Subcutaneous abdominal adipose tissue (tissue), 5 donors: ENCODE data around the gene SZRD1.

Source experiments
- H3K27ac ChIP-seq: one replicate; pipeline ENCODE4 v1.7.0; 2013; ENCODE audit warnings: low read depth, mild to moderate bottlenecking, inconsistent platforms, low read length, moderate library complexity
- H3K27me3 ChIP-seq, 5 donors: one replicate each; pipeline ENCODE4 v1.7.0; 2013; ENCODE audit warnings: low read length in 5 of 5, inconsistent platforms in 1 of 5; ENCODE audit not compliant: control insufficient read depth in 5 of 5, insufficient read depth in 4 of 5
- H3K36me3 ChIP-seq, 5 donors: one replicate each; pipeline ENCODE4 v1.7.0; 2013; ENCODE audit warnings: low read length in 5 of 5; ENCODE audit not compliant: control insufficient read depth in 5 of 5, insufficient read depth in 5 of 5
- H3K4me1 ChIP-seq, 5 donors: one replicate each; pipeline ENCODE4 v1.7.0; 2013; ENCODE audit warnings: low read length in 5 of 5, mild to moderate bottlenecking in 3 of 5, moderate library complexity in 1 of 5; ENCODE audit not compliant: control insufficient read depth in 5 of 5, insufficient read depth in 5 of 5
- H3K4me3 ChIP-seq, 5 donors: one replicate each; pipeline ENCODE4 v1.7.0; 2013; ENCODE audit warnings: low read length in 5 of 5, low read depth in 1 of 5
- H3K9ac ChIP-seq, 5 donors: one replicate each; pipeline ENCODE4 v1.7.0; 2013; ENCODE audit warnings: low read length in 5 of 5, mild to moderate bottlenecking in 4 of 5, moderate library complexity in 3 of 5
- H3K9me3 ChIP-seq, 5 donors: one replicate each; pipeline ENCODE4 v1.7.0; 2013; ENCODE audit warnings: low read length in 5 of 5; ENCODE audit not compliant: control insufficient read depth in 5 of 5
- donor health status: healthy.
- donor health status: healthy.
- donor health status: healthy.
- donor health status: healthy.
- donor health status: healthy.

Gene SZRD1

DNA sequence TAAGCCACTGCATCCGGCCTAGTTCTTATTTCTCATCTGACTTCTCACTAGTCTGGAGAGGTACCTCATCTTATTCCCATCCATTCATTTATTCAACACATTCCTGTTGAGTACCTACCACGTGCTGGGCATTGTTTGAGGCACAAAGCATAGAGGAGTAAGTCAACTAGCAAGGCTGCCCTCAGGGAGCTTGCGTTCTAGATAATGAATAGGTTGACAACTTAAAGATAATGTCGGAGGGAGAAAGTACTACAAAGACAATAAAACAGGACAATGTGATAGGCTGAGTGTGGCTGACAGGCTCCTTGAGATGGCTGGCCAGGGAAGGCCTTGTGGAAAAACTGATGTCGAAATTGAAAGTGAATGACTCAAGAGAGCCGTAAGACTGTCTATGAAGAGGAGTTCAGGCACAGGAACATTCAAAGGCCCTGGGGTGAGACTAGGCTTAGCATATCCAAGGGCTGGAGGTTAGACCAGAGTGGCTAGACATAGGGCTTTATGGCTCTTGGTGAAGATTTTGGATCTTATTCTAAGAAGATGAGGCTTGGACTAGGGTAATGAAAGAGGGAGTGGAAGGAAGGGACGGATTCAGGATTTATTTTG lies 51.9 kb downstream of the SZRD1 start:
- Histone ChIP-seq H3K4me3 (no peak overlapping the region), H3K9ac (no peak overlapping the region), H3K4me1 (peaks cover 0 to 4% (median 0%) of the 10 kb centered on the region in 5 donors), H3K36me3 (no peaks in the 10 kb centered on the region), H3K27me3 (peaks cover 4 to 9% (median 5%) of the 10 kb centered on the region in 5 donors), H3K9me3 (no peaks in the 10 kb centered on the region), H3K27ac (no peak overlapping the region)

DNA sequence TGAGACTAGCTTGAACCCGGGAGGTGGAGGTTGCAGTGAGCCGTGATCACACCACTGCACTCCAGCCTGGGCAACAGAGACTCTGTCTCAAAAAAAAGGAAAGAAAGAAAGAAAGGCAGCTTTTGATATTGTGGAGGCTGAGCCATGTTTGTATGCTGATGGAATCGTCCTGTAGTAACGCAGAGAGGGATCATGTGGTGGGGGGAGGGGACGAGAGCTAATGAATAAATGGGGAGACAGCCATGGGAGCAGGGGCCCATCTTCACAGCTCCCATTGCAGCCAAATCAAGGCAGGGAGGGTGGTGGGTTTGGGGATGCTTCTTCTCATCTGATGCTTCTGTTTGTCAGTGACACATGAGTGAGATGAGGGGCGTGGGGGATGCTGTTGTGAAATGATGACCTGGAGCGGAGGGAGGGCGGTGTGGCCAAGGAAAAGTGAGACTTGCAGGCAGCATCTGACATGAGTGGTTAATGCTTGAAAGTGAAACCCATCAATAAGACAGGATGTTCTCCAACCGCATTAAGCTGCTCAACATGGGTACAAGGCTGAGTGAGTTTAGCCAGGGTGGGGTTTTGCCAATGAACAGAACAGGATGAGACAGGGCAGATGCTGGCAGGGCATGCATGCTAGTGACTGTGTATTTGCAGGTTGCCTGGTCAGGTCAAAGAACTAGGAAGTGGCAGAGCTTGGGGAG lies 53.5 kb downstream of the SZRD1 start:
- Histone ChIP-seq H3K9ac (peak overlapping the region in 1 of 5 donors; percentile 28), H3K27me3 (peaks cover 4 to 9% (median 5%) of the 10 kb centered on the region in 5 donors), H3K36me3 (no peaks in the 10 kb centered on the region), H3K9me3 (no peaks in the 10 kb centered on the region), H3K4me3 (no peak overlapping the region), H3K4me1 (peaks cover 0 to 4% (median 0%) of the 10 kb centered on the region in 5 donors), H3K27ac (no peak overlapping the region)

DNA sequence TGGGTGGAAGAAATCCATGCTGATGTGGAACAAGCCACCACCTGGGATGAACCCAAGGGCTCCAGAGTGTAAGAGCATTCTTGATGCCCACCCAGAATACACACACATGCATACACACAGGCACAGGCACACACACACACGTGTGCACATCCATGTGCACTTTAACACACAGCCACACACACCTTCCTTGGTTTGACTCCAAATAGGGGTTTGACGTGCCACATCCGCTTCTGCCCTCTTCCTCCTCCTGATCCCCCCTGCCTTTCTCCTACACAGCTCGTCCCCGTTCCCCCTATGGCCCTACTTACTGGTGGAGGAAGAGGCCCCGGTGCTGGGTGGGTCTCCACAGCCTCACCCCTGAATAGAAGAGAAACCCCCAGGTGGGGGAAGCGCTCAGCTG lies 54.2 kb downstream of the SZRD1 start:
- no peaks in the 10 kb centered on the region for H3K9me3 ChIP-seq
- no peaks in the 10 kb centered on the region for H3K36me3 ChIP-seq
- no peak overlapping the region for H3K4me3 ChIP-seq
- no peak overlapping the region for H3K27ac ChIP-seq
- peaks cover 0 to 4% (median 0%) of the 10 kb centered on the region in 5 donors for H3K4me1 ChIP-seq
- H3K27me3 ChIP-seq, result peaks cover 4 to 9% (median 5%) of the 10 kb centered on the region in 5 donors
- no peak overlapping the region for H3K9ac ChIP-seq

DNA sequence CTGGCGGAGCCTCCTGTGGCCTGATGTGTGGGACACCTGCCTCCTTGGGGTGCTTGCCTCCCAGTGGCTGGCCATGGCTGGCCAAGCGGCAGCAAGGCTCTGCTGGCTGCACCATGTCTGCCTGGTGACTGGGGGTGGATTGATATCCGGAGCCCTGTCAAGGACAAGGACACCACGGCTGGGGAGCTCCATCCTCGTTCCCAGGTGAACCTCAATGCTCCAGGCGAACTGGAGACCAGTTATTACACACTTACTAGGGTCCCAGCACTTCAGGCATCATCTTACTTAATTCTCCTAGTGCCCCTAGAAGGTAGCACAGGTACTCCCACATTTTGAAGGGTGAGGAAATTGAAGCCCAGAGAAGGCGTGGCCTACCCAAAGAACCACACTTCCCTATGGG lies 55.0 kb downstream of the SZRD1 start:
- Histone ChIP-seq H3K27me3 (peaks cover 4 to 9% (median 5%) of the 10 kb centered on the region in 5 donors), H3K4me3 (no peak overlapping the region), H3K27ac (no peak overlapping the region), H3K9ac (no peak overlapping the region), H3K9me3 (no peaks in the 10 kb centered on the region), H3K36me3 (no peaks in the 10 kb centered on the region), H3K4me1 (peaks cover 0 to 4% (median 0%) of the 10 kb centered on the region in 5 donors)

DNA sequence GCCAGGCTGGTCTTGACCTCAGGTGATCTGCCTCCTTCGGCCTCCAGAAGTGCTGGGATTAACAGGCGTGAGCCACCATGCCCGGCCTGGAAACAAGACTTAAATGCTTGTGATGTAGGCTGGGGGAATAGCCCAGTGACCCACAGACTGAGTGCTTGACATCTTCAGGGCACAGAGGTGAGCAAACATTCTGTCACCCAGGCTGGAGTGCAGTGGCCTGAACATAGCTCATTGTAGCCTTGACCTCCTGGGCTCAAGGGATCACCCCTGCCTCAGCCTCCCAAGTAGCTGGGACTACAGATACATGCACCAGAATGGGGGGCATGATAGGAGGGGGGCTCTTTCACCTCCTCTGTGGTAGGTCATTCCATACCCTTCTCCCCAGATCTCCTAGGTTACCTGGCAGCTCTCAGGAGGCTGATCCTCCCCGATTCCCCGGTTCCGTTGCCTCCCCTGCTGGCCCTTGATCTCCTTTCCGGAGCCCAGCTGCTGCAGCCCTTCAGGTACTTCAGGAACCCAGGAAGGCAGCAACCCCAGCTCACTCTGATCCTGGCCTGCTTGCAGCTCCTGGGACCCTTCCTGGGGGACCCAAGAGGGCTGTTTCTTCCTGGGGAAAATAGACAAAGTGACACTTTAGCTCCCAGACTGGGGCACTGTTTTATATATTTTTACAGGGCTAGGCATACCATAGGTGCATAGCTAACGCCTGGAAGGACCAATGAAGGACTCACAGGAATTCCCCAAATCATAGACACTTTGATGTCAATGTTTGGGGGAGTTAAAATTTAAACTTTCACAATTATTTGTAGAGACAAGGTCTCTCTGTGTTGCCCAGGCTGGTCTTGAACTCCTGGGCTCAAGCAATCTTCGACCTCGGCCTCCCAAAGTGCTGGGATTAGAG lies 58.3 kb downstream of the SZRD1 start:
- Histone ChIP-seq H3K36me3 (no peaks in the 10 kb centered on the region), H3K9me3 (no peaks in the 10 kb centered on the region), H3K27ac (no peak overlapping the region), H3K4me3 (no peak overlapping the region), H3K27me3 (peaks cover 2 to 9% (median 5%) of the 10 kb centered on the region in 5 donors), H3K9ac (no peak overlapping the region), H3K4me1 (peaks cover 0 to 4% (median 0%) of the 10 kb centered on the region in 5 donors)

DNA sequence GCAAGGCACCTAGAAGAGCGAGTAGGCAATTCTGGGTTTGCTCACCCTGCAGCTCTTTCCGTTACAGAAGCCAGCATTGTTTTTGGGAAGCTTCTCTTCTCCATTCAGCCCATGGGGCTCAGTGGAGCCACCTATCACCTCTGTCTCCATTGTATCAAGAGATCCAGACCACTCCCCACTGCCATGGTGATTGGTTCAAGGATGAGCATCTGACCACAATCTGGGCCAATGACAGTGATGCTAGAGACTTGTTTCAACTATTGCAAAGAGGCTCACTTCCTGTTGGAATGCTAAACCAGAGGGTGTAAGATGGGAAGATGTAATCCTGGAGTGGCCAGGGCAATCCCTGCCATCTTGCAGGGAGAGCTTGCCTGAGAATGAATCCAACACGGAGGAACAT lies 63.6 kb downstream of the SZRD1 start:
- H3K27ac ChIP-seq, result no peak overlapping the region
- H3K9me3 ChIP-seq, result no peaks in the 10 kb centered on the region
- H3K4me1 ChIP-seq, result peaks cover 0 to 12% (median 6%) of the 10 kb centered on the region in 5 donors

DNA sequence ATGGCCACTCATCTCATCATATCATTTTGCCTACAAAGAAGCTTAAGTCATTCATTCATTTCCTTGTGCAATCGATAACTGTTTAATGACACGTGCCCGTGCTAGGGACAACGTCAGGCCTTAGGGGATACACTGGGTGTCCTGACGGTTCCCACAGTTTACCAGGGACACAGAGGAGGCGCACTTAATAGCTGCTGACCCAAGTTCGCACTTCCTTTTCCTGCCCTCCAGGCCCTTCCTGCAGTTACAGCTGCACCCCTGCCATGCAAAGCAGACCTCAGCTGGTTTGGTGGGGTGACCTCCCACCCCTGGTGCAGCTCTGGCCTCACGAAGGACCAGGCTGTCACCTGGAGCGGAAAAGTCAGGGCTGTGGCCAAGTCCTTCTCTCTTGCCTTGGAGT lies 66.0 kb downstream of the SZRD1 start:
- Histone ChIP-seq H3K9ac (no peak overlapping the region), H3K9me3 (no peaks in the 10 kb centered on the region), H3K4me1 (peaks cover 0 to 12% (median 6%) of the 10 kb centered on the region in 5 donors), H3K36me3 (no peaks in the 10 kb centered on the region), H3K27ac (no peak overlapping the region), H3K4me3 (no peak overlapping the region), H3K27me3 (peaks cover 0 to 2% (median 0%) of the 10 kb centered on the region in 5 donors)

More for the DNA sequence above, 63.6 kb downstream of the SZRD1 start:
- peaks cover 0 to 2% (median 0%) of the 10 kb centered on the region in 5 donors for H3K27me3 ChIP-seq
- no peak overlapping the region for H3K9ac ChIP-seq
- H3K36me3 ChIP-seq, result no peaks in the 10 kb centered on the region
- H3K4me3 ChIP-seq, result no peak overlapping the region

DNA sequence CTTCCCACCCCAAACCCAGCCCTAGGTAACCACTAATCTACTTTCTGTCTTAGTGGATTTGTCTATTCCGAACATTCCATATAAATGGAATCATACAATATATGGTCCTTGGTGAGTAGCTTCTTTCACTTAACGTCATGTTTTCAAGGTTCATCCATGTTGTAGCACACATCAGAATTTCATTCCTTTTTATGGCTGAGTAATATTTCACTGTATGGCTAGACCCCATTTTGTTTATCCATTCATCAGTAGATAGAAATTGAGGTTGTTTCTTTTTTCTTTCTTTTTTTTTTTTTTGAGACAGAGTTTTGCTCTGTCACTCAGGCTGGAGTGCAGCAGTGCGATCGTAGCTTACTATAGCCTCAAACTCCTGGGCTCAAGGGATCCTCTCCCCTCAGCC lies 67.0 kb downstream of the SZRD1 start:
- no peak overlapping the region for H3K4me3 ChIP-seq
- H3K9me3 ChIP-seq, result no peaks in the 10 kb centered on the region
- H3K27me3 ChIP-seq, result peaks cover 0 to 2% (median 0%) of the 10 kb centered on the region in 5 donors
- peaks cover 0 to 12% (median 6%) of the 10 kb centered on the region in 5 donors for H3K4me1 ChIP-seq
- no peak overlapping the region for H3K9ac ChIP-seq
- H3K36me3 ChIP-seq, result no peaks in the 10 kb centered on the region
- no peak overlapping the region for H3K27ac ChIP-seq

DNA sequence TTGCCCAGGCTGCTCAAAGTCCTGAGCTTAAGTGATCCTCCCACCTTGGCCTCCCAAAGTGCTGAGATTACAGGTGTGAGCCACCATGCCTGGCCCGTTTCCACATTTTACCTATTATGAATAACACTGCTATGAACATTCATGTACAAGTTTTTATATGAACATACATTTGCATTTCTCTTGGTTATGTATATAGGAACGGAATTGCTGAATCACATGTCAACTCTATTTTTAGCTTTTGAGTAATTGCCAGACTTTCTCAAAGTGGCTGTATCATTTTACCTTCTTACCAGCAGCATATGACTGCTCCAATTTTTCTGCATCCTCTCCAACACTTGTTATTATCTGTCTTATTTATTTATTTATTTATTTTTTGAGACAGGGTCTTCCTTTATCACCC lies 67.5 kb downstream of the SZRD1 start:
- Histone ChIP-seq H3K27me3 (peaks cover 0 to 2% (median 0%) of the 10 kb centered on the region in 5 donors), H3K9me3 (no peaks in the 10 kb centered on the region), H3K4me1 (peaks cover 0 to 12% (median 6%) of the 10 kb centered on the region in 5 donors), H3K27ac (no peak overlapping the region), H3K4me3 (no peak overlapping the region), H3K9ac (no peak overlapping the region), H3K36me3 (no peaks in the 10 kb centered on the region)
